CD4-positive, alpha-beta T cell (primary cell): Measurements from ENCODE around the gene UTP18. TPM values are rescaled to one million over a fixed set of nuclear protein-coding genes. Genes with fewer than 3 reads are reported as not detected.

Experiments
- ATAC-seq: fragments of 200-7000 bp; cut with Tn5 transposase; one replicate; pipeline ENCODE4 v1.10.0; 2022; ENCODE audit warnings: mild to moderate bottlenecking; ENCODE audit not compliant: poor library complexity
- CTCF ChIA-PET: fragments of 350-600 bp; sonication (Branson Sonifier 250); formaldehyde crosslinking; loops from one replicate; lab custom pipeline; 2021; ENCODE audit warnings: antibody characterized with exemption, inconsistent platforms; lab: Charles Lee
- POLR2A ChIA-PET: fragments of 350-600 bp; sonication (Branson Sonifier 250); formaldehyde crosslinking; loops from one replicate; lab custom pipeline; 2021; ENCODE audit warnings: antibody characterized with exemption, inconsistent platforms; lab: Charles Lee
- DNase-seq, 14 experiments: peaks; one replicate each; pipeline ENCODE4 v3.0.0-alpha.2; 2013 to 2020; ENCODE audit warnings: mixed read lengths in 2 of 14
- H3K27ac ChIP-seq, 2 donors: one replicate each; pipeline versions ENCODE4 v1.5.1 to v1.7.0; 2013; ENCODE audit warnings: low read length in 2 of 2, low read depth in 1 of 2, mild to moderate bottlenecking in 1 of 2
- H3K27me3 ChIP-seq, 2 experiments: 1 replicate in 1 of 2; 2 replicates in 1 of 2; pipeline versions ENCODE4 v1.6.1 to v1.7.0; 2013; ENCODE audit warnings: low read length in 2 of 2, control low read depth in 1 of 2, mild to moderate bottlenecking in 1 of 2, moderate library complexity in 1 of 2; ENCODE audit not compliant: insufficient read depth in 2 of 2, control insufficient read depth in 1 of 2
- H3K36me3 ChIP-seq: one replicate; pipeline ENCODE4 v1.6.1; 2013; ENCODE audit warnings: low read length, control low read depth; ENCODE audit not compliant: insufficient read depth
- H3K4me1 ChIP-seq: one replicate; pipeline ENCODE4 v1.6.1; 2013; ENCODE audit warnings: low read length, control low read depth; ENCODE audit not compliant: insufficient read depth
- H3K4me3 ChIP-seq: one replicate; pipeline ENCODE4 v1.5.1; 2013; ENCODE audit warnings: mild to moderate bottlenecking, low read length, moderate library complexity
- H3K9me3 ChIP-seq, 2 experiments: 1 replicate in 1 of 2; 2 replicates in 1 of 2; pipeline versions ENCODE4 v1.6.1 to v1.7.0; 2013; ENCODE audit warnings: low read length in 2 of 2, mild to moderate bottlenecking in 2 of 2, control low read depth in 1 of 2, moderate library complexity in 1 of 2; ENCODE audit not compliant: control insufficient read depth in 1 of 2, insufficient read depth in 1 of 2
- H3K27ac Mint-ChIP-seq: one replicate; pipeline ENCODE4 v1.8.0; 2020; ENCODE audit warnings: mixed read lengths
- H3K27me3 Mint-ChIP-seq: one replicate; pipeline ENCODE4 v1.8.0; 2021; ENCODE audit warnings: mixed read lengths
- H3K36me3 Mint-ChIP-seq: one replicate; pipeline ENCODE4 v1.8.0; 2021; ENCODE audit warnings: low read depth, mixed read lengths
- H3K4me1 Mint-ChIP-seq: one replicate; pipeline ENCODE4 v1.8.0; 2021; ENCODE audit warnings: low read depth, mixed read lengths
- H3K4me3 Mint-ChIP-seq: one replicate; pipeline ENCODE4 v1.8.0; 2020; ENCODE audit warnings: mild to moderate bottlenecking, mixed read lengths
- H3K9me3 Mint-ChIP-seq: one replicate; pipeline ENCODE4 v1.8.0; 2020; ENCODE audit warnings: mixed read lengths
- intact Hi-C, 2 experiments: fragments of 100-400 bp; cut with DNase I in 1 of 2; cut with micrococcal nuclease in 1 of 2; formaldehyde crosslinking; loops; one replicate each; pipeline versions ENCODE4 v1.15.1 to v1.9.0; 2023 to 2025; cut with DNase I, micrococcal nuclease
- total RNA-seq, 174 experiments: library from RNA in 2 of 174; stranded (reverse) in 2 of 174; gene quantifications; one replicate each; pipeline ENCODE4 v1.2.3 and lab custom pipeline; 2021 to 2026
- TF ChIP-seq, protein P1 (sequence below): fragments of 200-600 bp; IDR thresholded peaks from one replicate; pipeline ENCODE4 v1.8.0; 2022; ENCODE audit warnings: antibody characterized with exemption, mild to moderate bottlenecking

Gene UTP18
- total RNA-seq, 2 experiments from 2014 or later: 48.5 to 49.8 TPM

- CTCF ChIA-PET: no interaction called here
Observed at GRCh38 chr17:51275381-51275780, 15.0 kb downstream of the UTP18 start.

GRCh38 chr17:51279183-51279582 lies 18.8 kb downstream of the UTP18 start:
- no peak for ATAC-seq
- Histone ChIP-seq H3K4me1 (no peaks in the 10 kb centered on the region), H3K9me3 (no peaks in the 10 kb centered on the region), H3K36me3 (peaks cover 85% of the 10 kb centered on the region), H3K4me3 (no peak overlapping the region), H3K27ac (no peak overlapping the region), H3K27me3 (no peaks in the 10 kb centered on the region)
- Mint-ChIP-seq H3K4me1 (peaks cover under 1% of the 10 kb centered on the region), H3K27me3 (no peaks in the 10 kb centered on the region), H3K4me3 (no peak overlapping the region), H3K9me3 (no peaks in the 10 kb centered on the region), H3K27ac (no peak overlapping the region), H3K36me3 (peaks cover 96% of the 10 kb centered on the region)
- ChIA-PET CTCF (no interaction called here), POLR2A (no interaction called here)
- DNase-seq: no peak
- TF ChIP-seq, protein P1, sequence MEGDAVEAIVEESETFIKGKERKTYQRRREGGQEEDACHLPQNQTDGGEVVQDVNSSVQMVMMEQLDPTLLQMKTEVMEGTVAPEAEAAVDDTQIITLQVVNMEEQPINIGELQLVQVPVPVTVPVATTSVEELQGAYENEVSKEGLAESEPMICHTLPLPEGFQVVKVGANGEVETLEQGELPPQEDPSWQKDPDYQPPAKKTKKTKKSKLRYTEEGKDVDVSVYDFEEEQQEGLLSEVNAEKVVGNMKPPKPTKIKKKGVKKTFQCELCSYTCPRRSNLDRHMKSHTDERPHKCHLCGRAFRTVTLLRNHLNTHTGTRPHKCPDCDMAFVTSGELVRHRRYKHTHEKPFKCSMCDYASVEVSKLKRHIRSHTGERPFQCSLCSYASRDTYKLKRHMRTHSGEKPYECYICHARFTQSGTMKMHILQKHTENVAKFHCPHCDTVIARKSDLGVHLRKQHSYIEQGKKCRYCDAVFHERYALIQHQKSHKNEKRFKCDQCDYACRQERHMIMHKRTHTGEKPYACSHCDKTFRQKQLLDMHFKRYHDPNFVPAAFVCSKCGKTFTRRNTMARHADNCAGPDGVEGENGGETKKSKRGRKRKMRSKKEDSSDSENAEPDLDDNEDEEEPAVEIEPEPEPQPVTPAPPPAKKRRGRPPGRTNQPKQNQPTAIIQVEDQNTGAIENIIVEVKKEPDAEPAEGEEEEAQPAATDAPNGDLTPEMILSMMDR: no peak
- intact Hi-C loops: no loop called here

More at GRCh38 chr17:51275381-51275780, 15.0 kb downstream of the UTP18 start:
- H3K27ac ChIP-seq: no peak overlapping the region
- Mint-ChIP-seq H3K4me3 (no peak overlapping the region), H3K4me1 (peaks cover 28% of the 10 kb centered on the region), H3K27me3 (no peaks in the 10 kb centered on the region), H3K36me3 (peaks cover 99% of the 10 kb centered on the region), H3K9me3 (no peaks in the 10 kb centered on the region), H3K27ac (no peak overlapping the region)
- no peaks in the 10 kb centered on the region for H3K4me1 ChIP-seq
- POLR2A ChIA-PET: no interaction called here
- intact Hi-C loops: no loop called here
- no peaks in the 10 kb centered on the region for H3K9me3 ChIP-seq
- no peaks in the 10 kb centered on the region for H3K27me3 ChIP-seq
- TF ChIP-seq, protein P1: no peak
- H3K4me3 ChIP-seq: no peak overlapping the region
- ATAC-seq (no peak), DNase-seq (no peak)
- peaks cover 95% of the 10 kb centered on the region for H3K36me3 ChIP-seq

DNA sequence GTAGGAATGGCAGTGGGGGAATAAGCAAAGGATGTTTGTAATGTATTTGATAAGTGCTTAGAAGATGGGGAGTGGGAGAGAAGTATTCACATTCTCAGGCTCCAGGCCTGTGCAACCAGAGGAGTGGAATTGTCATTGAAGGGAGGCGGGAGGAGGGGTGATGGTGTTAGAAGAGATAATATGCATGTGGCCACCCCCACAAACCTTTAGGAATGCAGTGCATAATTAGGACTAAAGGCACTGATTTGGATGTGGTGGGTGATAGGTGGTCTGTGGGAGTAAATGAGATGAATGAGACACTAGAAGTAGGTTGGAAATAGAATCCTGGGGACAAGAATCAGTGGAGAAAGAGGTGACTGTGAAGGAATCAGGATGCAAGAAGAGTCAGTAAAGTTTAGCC lies 27.1 kb downstream of the UTP18 start:
- TF ChIP-seq, protein P1: no peak
- ChIA-PET CTCF (no interaction called here), POLR2A (no interaction called here)
- no peak for DNase-seq
- H3K4me3 ChIP-seq: no peak overlapping the region
- H3K9me3 ChIP-seq: no peaks in the 10 kb centered on the region
- peak overlapping the region; percentile 13 for H3K27ac Mint-ChIP-seq
- peaks cover 93% of the 10 kb centered on the region for H3K36me3 Mint-ChIP-seq
- H3K27me3 Mint-ChIP-seq: no peaks in the 10 kb centered on the region
- H3K9me3 Mint-ChIP-seq: no peaks in the 10 kb centered on the region
- intact Hi-C loops: no loop called here
- H3K27me3 ChIP-seq: no peaks in the 10 kb centered on the region
- no peaks in the 10 kb centered on the region for H3K4me1 ChIP-seq
- no peak for ATAC-seq
- peaks cover 80% of the 10 kb centered on the region for H3K36me3 ChIP-seq
- peaks cover 5% of the 10 kb centered on the region for H3K4me1 Mint-ChIP-seq
- H3K27ac ChIP-seq: no peak overlapping the region
- no peak overlapping the region for H3K4me3 Mint-ChIP-seq
